Mesenchymal stem cell (in vitro differentiated cells and primary cell): ENCODE data around the gene NEU4.
A peak's percentile ranks its signal among the peaks of the same experiment; 100 is the strongest.

Source experiments
- DNase-seq: peaks from one replicate; pipeline ENCODE4 v3.0.0-alpha.2; 2013
- H2AFZ ChIP-seq: one replicate; pipeline ENCODE4 v1.6.1; 2013; ENCODE audit warnings: low read depth, mild to moderate bottlenecking, control low read depth, inconsistent platforms, low read length, moderate library complexity
- H2AK5ac ChIP-seq: 2 replicates; pipeline ENCODE4 v1.6.1; 2013; ENCODE audit warnings: low read length, moderate library complexity, mild to moderate bottlenecking, inconsistent platforms; ENCODE audit not compliant: severe bottlenecking
- H2BK120ac ChIP-seq: one replicate; pipeline ENCODE4 v1.6.1; 2013; ENCODE audit warnings: low read depth, mild to moderate bottlenecking, inconsistent platforms, low read length, moderate library complexity
- H2BK12ac ChIP-seq, 2 experiments: one replicate each; pipeline ENCODE4 v1.6.1; 2013; ENCODE audit warnings: inconsistent platforms in 2 of 2, low read length in 2 of 2, mild to moderate bottlenecking in 2 of 2, moderate library complexity in 2 of 2, control low read depth in 1 of 2
- H2BK15ac ChIP-seq: one replicate; pipeline ENCODE4 v1.6.1; 2013; ENCODE audit warnings: mild to moderate bottlenecking, low read depth, inconsistent platforms; ENCODE audit not compliant: poor library complexity, severe bottlenecking
- H2BK5ac ChIP-seq: 2 replicates; pipeline ENCODE4 v1.6.1; 2013; ENCODE audit warnings: low read depth, mild to moderate bottlenecking, low read length, control low read depth, inconsistent platforms; ENCODE audit not compliant: poor library complexity, severe bottlenecking
- H3K14ac ChIP-seq, 2 experiments: one replicate each; pipeline ENCODE4 v1.6.1; 2013; ENCODE audit warnings: inconsistent platforms in 2 of 2, low read length in 2 of 2, control low read depth in 1 of 2, mild to moderate bottlenecking in 1 of 2, moderate library complexity in 1 of 2
- H3K18ac ChIP-seq, 2 experiments: one replicate each; pipeline ENCODE4 v1.6.1; 2013; ENCODE audit warnings: inconsistent platforms in 2 of 2, low read length in 2 of 2, control low read depth in 1 of 2, low read depth in 1 of 2, mild to moderate bottlenecking in 1 of 2
- H3K23ac ChIP-seq, 2 experiments: one replicate each; pipeline ENCODE4 v1.6.1; 2013; ENCODE audit warnings: inconsistent platforms in 2 of 2, low read length in 2 of 2, mild to moderate bottlenecking in 2 of 2, moderate library complexity in 2 of 2, control low read depth in 1 of 2
- H3K27ac ChIP-seq: 2 replicates; pipeline ENCODE4 v1.5.1; 2013; ENCODE audit warnings: mild to moderate bottlenecking, moderate library complexity, low read length, control low read depth, inconsistent platforms; ENCODE audit not compliant: poor library complexity, severe bottlenecking
- H3K27me3 ChIP-seq, 2 experiments: 2 replicates each; pipeline versions ENCODE4 v1.6.1 to v1.7.0; 2013; ENCODE audit warnings: low read length in 2 of 2, mild to moderate bottlenecking in 2 of 2, moderate library complexity in 2 of 2, control low read depth in 1 of 2, inconsistent platforms in 1 of 2; ENCODE audit not compliant: control insufficient read depth in 1 of 2, insufficient read depth in 1 of 2
- H3K36me3 ChIP-seq, 2 experiments: 2 replicates each; pipeline versions ENCODE4 v1.6.1 to v1.7.0; 2013; ENCODE audit warnings: low read length in 2 of 2, control low read depth in 1 of 2, inconsistent platforms in 1 of 2, low read depth in 1 of 2, mild to moderate bottlenecking in 1 of 2; ENCODE audit not compliant: insufficient read depth in 2 of 2, control insufficient read depth in 1 of 2
- H3K4ac ChIP-seq, 2 experiments: one replicate each; pipeline ENCODE4 v1.6.1; 2013; ENCODE audit warnings: inconsistent platforms in 2 of 2, low read length in 2 of 2, mild to moderate bottlenecking in 2 of 2, moderate library complexity in 2 of 2, control low read depth in 1 of 2, low read depth in 1 of 2
- H3K4me1 ChIP-seq: 2 replicates; pipeline ENCODE4 v1.6.1; 2013; ENCODE audit warnings: low read depth, low read length, control low read depth; ENCODE audit not compliant: control insufficient read depth, insufficient read depth
- H3K4me2 ChIP-seq: 2 replicates; pipeline ENCODE4 v1.6.1; 2013; ENCODE audit warnings: low read length, mild to moderate bottlenecking, inconsistent platforms; ENCODE audit not compliant: poor library complexity, severe bottlenecking
- H3K4me3 ChIP-seq, 2 experiments: 2 replicates each; pipeline versions ENCODE4 v1.5.1 to v1.7.0; 2013; ENCODE audit warnings: low read length in 2 of 2, mild to moderate bottlenecking in 2 of 2, control low read depth in 1 of 2, low read depth in 1 of 2; ENCODE audit not compliant: insufficient read depth in 1 of 2
- H3K79me1 ChIP-seq: replicated peaks from 2 replicates; pipeline ENCODE4 v1.6.1; 2013; ENCODE audit warnings: mild to moderate bottlenecking, control low read depth, low read length, inconsistent platforms; ENCODE audit not compliant: poor library complexity, severe bottlenecking
- H3K9ac ChIP-seq: 2 replicates; pipeline ENCODE4 v1.7.0; 2013; ENCODE audit warnings: mild to moderate bottlenecking, low read length, moderate library complexity
- H3K9me3 ChIP-seq: 2 replicates; pipeline ENCODE4 v1.7.0; 2013; ENCODE audit warnings: mild to moderate bottlenecking, low read length; ENCODE audit not compliant: control insufficient read depth
- H4K8ac ChIP-seq: one replicate; pipeline ENCODE4 v1.6.1; 2013; ENCODE audit warnings: inconsistent platforms, mild to moderate bottlenecking, low read length, moderate library complexity
- H4K91ac ChIP-seq: one replicate; pipeline ENCODE4 v1.6.1; 2013; ENCODE audit warnings: mild to moderate bottlenecking, low read length, inconsistent platforms
- WGBS: methylation state at CpG from one replicate; pipeline ENCODE4 v1.1.7; 2013; ENCODE audit warnings: mixed read lengths; 5-methylcytosine and 5-hydroxymethylcytosine counted together

The NEU4 gene

DNA sequence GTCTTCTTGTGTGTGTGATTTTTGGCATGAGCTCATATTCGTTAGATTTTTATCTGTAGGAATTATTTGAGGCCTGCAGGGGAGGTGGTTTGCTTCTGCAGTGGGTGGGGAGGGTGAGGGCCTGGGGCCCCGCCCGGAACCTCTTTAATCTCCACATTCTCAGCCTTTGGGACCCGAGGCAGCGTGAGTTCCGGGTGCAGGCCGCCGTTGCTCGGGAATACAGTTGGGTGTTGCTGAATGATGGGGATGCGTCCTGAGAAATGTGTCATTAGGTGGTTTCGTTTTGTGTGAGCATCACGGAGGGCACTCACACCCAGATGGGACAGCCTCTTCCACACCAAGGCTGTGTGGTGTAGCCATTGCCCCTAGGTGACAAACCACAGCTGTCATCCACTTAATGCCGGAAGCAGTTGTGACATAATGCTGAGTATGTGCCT is 46.0 kb upstream of the NEU4 start:
- 94% methylated on average over 13 of the region's 13 CpGs for WGBS
- peaks cover 11% of the 10 kb centered on the region for H3K4me1 ChIP-seq
- H4K8ac ChIP-seq: no peak overlapping the region
- H3K9me3 ChIP-seq: no peaks in the 10 kb centered on the region
- no peak overlapping the region for H3K14ac ChIP-seq
- peaks cover 12% of the 10 kb centered on the region for H3K79me1 ChIP-seq
- no peaks in the 10 kb centered on the region for H3K27me3 ChIP-seq
- H2BK12ac ChIP-seq: no peak overlapping the region
- no peak overlapping the region for H4K91ac ChIP-seq
- no peak overlapping the region for H2BK5ac ChIP-seq
- H3K36me3 ChIP-seq: peaks cover 44 to 50% of the 10 kb centered on the region in 2 experiments
- H3K27ac ChIP-seq: no peak overlapping the region
- H2AFZ ChIP-seq: no peak overlapping the region
- H3K18ac ChIP-seq: no peak overlapping the region
- H3K4me3 ChIP-seq: no peak overlapping the region
- no peak overlapping the region for H2BK15ac ChIP-seq
- no peak overlapping the region for H3K4ac ChIP-seq
- no peak overlapping the region for H3K9ac ChIP-seq
- H3K4me2 ChIP-seq: no peak overlapping the region
- no peak for DNase-seq
- H3K23ac ChIP-seq: no peak overlapping the region
- no peak overlapping the region for H2AK5ac ChIP-seq
- no peak overlapping the region for H2BK120ac ChIP-seq

DNA sequence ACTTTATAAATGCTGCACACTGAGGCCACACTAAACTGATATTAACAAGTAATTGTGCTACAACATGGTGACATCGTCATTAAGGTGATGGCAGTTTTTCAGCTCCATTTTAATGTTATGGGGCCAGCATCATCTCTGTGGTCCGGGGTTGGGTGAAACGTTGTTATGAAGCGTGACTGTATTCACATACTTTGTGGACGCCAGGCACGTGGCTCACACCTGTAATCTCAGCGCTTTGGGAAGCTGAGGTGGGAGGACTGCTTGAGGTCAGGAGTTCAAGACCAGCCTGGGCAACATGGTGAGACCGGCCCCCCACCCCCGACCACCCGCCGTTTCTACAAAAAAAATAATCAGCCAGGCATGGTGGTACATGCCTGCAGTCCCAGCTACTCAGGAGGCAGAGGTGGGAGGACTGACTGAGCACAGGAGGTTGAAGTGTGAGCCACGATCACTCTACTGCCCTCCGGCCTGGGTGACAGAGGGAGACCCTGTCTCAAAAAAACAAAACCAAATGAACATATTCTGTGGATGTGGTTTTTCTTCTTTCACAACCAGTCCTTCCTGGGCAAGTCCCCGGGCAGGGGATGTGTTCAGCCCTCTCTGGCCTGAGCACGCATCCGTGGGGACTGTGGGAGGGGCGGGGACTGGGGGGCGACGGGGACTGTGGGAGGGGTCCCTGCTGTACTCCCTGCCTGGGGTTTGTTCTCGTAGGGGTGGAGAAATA is 45.3 kb upstream of the NEU4 start:
- Histone ChIP-seq H2BK15ac (no peak overlapping the region), H4K91ac (peak overlapping the region; percentile 39), H2AFZ (no peak overlapping the region)

GRCh38 chr2:241764275-241765241 is 44.4 kb upstream of the NEU4 start:
- peaks cover 31 to 55% of the 10 kb centered on the region in 2 experiments for H3K36me3 ChIP-seq
- no peak overlapping the region for H2BK15ac ChIP-seq
- H4K91ac ChIP-seq: peak overlapping the region; percentile 56
- H3K27me3 ChIP-seq: no peaks in the 10 kb centered on the region
- H2AK5ac ChIP-seq: no peak overlapping the region
- no peak overlapping the region for H3K23ac ChIP-seq
- H3K79me1 ChIP-seq: peaks cover 12% of the 10 kb centered on the region
- WGBS: 70% methylated on average over 26 of the region's 27 CpGs
- no peaks in the 10 kb centered on the region for H3K9me3 ChIP-seq
- H3K18ac ChIP-seq: no peak overlapping the region
- no peak for DNase-seq
- H2BK120ac ChIP-seq: no peak overlapping the region
- no peak overlapping the region for H3K4me3 ChIP-seq
- no peak overlapping the region for H3K4ac ChIP-seq
- H2BK12ac ChIP-seq: no peak overlapping the region
- H3K4me1 ChIP-seq: peaks cover 15% of the 10 kb centered on the region
- H2AFZ ChIP-seq: no peak overlapping the region
- H3K4me2 ChIP-seq: no peak overlapping the region
- no peak overlapping the region for H2BK5ac ChIP-seq
- no peak overlapping the region for H4K8ac ChIP-seq
- H3K9ac ChIP-seq: no peak overlapping the region
- H3K27ac ChIP-seq: no peak overlapping the region
- no peak overlapping the region for H3K14ac ChIP-seq

More for the DNA sequence above, 45.3 kb upstream of the NEU4 start:
- H4K8ac ChIP-seq: no peak overlapping the region
- 81% methylated on average over 17 of the region's 20 CpGs for WGBS
- no peak overlapping the region for H3K27ac ChIP-seq
- H3K36me3 ChIP-seq: peaks cover 39 to 55% of the 10 kb centered on the region in 2 experiments
- H3K4me3 ChIP-seq: no peak overlapping the region
- peaks cover 15% of the 10 kb centered on the region for H3K4me1 ChIP-seq
- no peak overlapping the region for H2BK120ac ChIP-seq
- peaks cover 12% of the 10 kb centered on the region for H3K79me1 ChIP-seq
- H2BK5ac ChIP-seq: no peak overlapping the region
- H3K14ac ChIP-seq: no peak overlapping the region
- no peak overlapping the region for H3K23ac ChIP-seq
- H3K27me3 ChIP-seq: no peaks in the 10 kb centered on the region
- no peak overlapping the region for H3K4ac ChIP-seq
- no peak overlapping the region for H3K18ac ChIP-seq
- H3K4me2 ChIP-seq: no peak overlapping the region
- H3K9ac ChIP-seq: no peak overlapping the region
- DNase-seq: no peak
- H2AK5ac ChIP-seq: no peak overlapping the region
- no peak overlapping the region for H2BK12ac ChIP-seq
- no peaks in the 10 kb centered on the region for H3K9me3 ChIP-seq
